Liver (tissue), 3 donors: ENCODE data around the gene MAD2L1.

Experiments used
- CTCF ChIP-seq: fragments of 150-350 bp; IDR thresholded peaks from 2 replicates; pipeline ENCODE4 v1.5.1; 2017; ENCODE audit warnings: improper control_type of control experiment, low read depth, low read length; ENCODE audit not compliant: missing input control
- EGR1 ChIP-seq, 2 donors: IDR thresholded peaks; 2 replicates each; pipeline ENCODE4 v1.6.1; 2016 to 2018; ENCODE audit warnings: antibody characterized with exemption in 2 of 2, low read depth in 2 of 2
- GABPA ChIP-seq, 2 donors: IDR thresholded peaks in 1 of 2; conservative IDR thresholded peaks in 1 of 2; 2 replicates each; pipeline ENCODE4 v1.6.1; 2016; ENCODE audit warnings: antibody characterized with exemption in 2 of 2, mild to moderate bottlenecking in 1 of 2, moderate library complexity in 1 of 2
- MAX ChIP-seq: IDR thresholded peaks from 2 replicates; pipeline ENCODE4 v1.6.1; 2016; ENCODE audit warnings: antibody characterized with exemption
- SP1 ChIP-seq: IDR thresholded peaks from 2 replicates; pipeline ENCODE4 v1.6.1; 2018; ENCODE audit warnings: antibody characterized with exemption, mild to moderate bottlenecking
- donor health status: healthy.
- donor health status: healthy.

GRCh38 chr4:120007191-120007871 lies 59.3 kb downstream of the MAD2L1 start:
- no peak for TF ChIP-seq GABPA (IDR thresholded peaks at IDR 0.05 in 1 of 2, conservative IDR thresholded peaks at IDR 0.05 in 1 of 2)
- TF ChIP-seq CTCF: no peak
- no peak for TF ChIP-seq MAX
- no peak for TF ChIP-seq EGR1 (IDR thresholded peaks at IDR 0.05; ENCODE audit: low read depth in 2 of 2)
- no peak for TF ChIP-seq SP1
